Upper lobe of left lung (tissue), 6 donors: Measurements from ENCODE around the gene CRYBG1. TPM values are rescaled to one million over a fixed set of nuclear protein-coding genes. Genes with fewer than 3 reads are reported as not detected.

Experiments used
- ATAC-seq, 2 donors: fragments of 200-7000 bp; cut with Tn5 transposase; one replicate each; pipeline ENCODE4 v1.9.1; 2022; ENCODE audit warnings: mild to moderate bottlenecking in 2 of 2, moderate library complexity in 2 of 2; ENCODE audit not compliant: low FRiP score in 2 of 2
- DNase-seq, 2 donors: peaks; one replicate each; pipeline ENCODE4 v3.0.0-alpha.2; 2019 to 2020
- H3K27ac ChIP-seq, 4 donors: fragments of 200-600 bp; sonication (generic); one replicate each; pipeline ENCODE4 v1.5.1; 2016 to 2019
- H3K27me3 ChIP-seq, 4 donors: fragments of 200-600 bp; sonication (generic); one replicate each; pipeline ENCODE4 v1.5.1; 2017 to 2019
- H3K36me3 ChIP-seq, 4 donors: fragments of 200-600 bp; sonication (generic); one replicate each; pipeline ENCODE4 v1.5.1; 2016 to 2019
- H3K4me1 ChIP-seq, 4 donors: fragments of 200-600 bp; sonication (generic); one replicate each; pipeline ENCODE4 v1.5.1; 2018 to 2019
- H3K4me3 ChIP-seq, 4 donors: fragments of 200-600 bp; sonication (generic); one replicate each; pipeline ENCODE4 v1.5.1; 2017 to 2019; ENCODE audit warnings: mild to moderate bottlenecking in 2 of 4, moderate library complexity in 1 of 4
- H3K9me3 ChIP-seq, 4 donors: fragments of 200-600 bp; sonication (generic); one replicate each; pipeline ENCODE4 v1.5.1; 2018 to 2019
- EP300 ChIP-seq, 4 donors: sonication (generic); formaldehyde crosslinking; IDR thresholded peaks; one replicate each; pipeline ENCODE4 v1.5.1; 2017; ENCODE audit warnings: antibody characterized with exemption in 4 of 4, control low read depth in 2 of 4
- POLR2A ChIP-seq, 4 donors: fragments of 450-650 bp; IDR thresholded peaks; one replicate each; pipeline ENCODE4 v1.5.1; 2016 to 2017; ENCODE audit warnings: antibody characterized with exemption in 4 of 4, mild to moderate bottlenecking in 2 of 4
- POLR2AphosphoS5 ChIP-seq, 2 donors: sonication (generic); formaldehyde crosslinking; IDR thresholded peaks; one replicate each; pipeline ENCODE4 v1.5.1; 2017; ENCODE audit warnings: antibody characterized with exemption in 2 of 2
- WGBS, 2 donors: methylation state at CpG; one replicate each; pipeline ENCODE4 v1.1.5; 2017 to 2018; 5-methylcytosine and 5-hydroxymethylcytosine counted together
- total RNA-seq, 6 donors: library from RNA; depleted of rRNA in 4 of 6; stranded (reverse); fragments of >200 nt in 4 of 6; gene quantifications; one replicate each; pipeline versions ENCODE4 v1.1.0 to v1.2.1, GENCODE V29; 2016 to 2021
- TF ChIP-seq, protein P1 (sequence below), 6 experiments: fragments of 450-650 bp in 4 of 6; fragments of 200-600 bp in 2 of 6; sonication (generic) in 2 of 6; IDR thresholded peaks; one replicate each; pipeline ENCODE4 v1.5.1; 2016 to 2019; ENCODE audit warnings: antibody characterized with exemption in 6 of 6
- donor health status: DM: no; HTN: no; CAD: no; lungs with moderate emphysema.
- donor health status: DM: no; HTN: yes; CAD: no; lungs with severe emphysema.

Gene CRYBG1
- total RNA-seq, 6 donors from 2014 or later = 17.8 to 35.1 (median 25.5) TPM

- ATAC-seq (no peak), DNase-seq (no peak)
- no peak overlapping the region for H3K27ac ChIP-seq
- no peaks in the 10 kb centered on the region for H3K36me3 ChIP-seq
- no peak overlapping the region for H3K4me3 ChIP-seq
- no peaks in the 10 kb centered on the region for H3K27me3 ChIP-seq
- H3K4me1 ChIP-seq = no peaks in the 10 kb centered on the region
- no peaks in the 10 kb centered on the region for H3K9me3 ChIP-seq
- TF ChIP-seq POLR2AphosphoS5 (IDR thresholded peaks at IDR 0.05) = no peak
- TF ChIP-seq, protein P1, sequence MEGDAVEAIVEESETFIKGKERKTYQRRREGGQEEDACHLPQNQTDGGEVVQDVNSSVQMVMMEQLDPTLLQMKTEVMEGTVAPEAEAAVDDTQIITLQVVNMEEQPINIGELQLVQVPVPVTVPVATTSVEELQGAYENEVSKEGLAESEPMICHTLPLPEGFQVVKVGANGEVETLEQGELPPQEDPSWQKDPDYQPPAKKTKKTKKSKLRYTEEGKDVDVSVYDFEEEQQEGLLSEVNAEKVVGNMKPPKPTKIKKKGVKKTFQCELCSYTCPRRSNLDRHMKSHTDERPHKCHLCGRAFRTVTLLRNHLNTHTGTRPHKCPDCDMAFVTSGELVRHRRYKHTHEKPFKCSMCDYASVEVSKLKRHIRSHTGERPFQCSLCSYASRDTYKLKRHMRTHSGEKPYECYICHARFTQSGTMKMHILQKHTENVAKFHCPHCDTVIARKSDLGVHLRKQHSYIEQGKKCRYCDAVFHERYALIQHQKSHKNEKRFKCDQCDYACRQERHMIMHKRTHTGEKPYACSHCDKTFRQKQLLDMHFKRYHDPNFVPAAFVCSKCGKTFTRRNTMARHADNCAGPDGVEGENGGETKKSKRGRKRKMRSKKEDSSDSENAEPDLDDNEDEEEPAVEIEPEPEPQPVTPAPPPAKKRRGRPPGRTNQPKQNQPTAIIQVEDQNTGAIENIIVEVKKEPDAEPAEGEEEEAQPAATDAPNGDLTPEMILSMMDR (IDR thresholded peaks at IDR 0.05) = no peak
- no peak for TF ChIP-seq POLR2A (IDR thresholded peaks at IDR 0.05)
- TF ChIP-seq EP300 (IDR thresholded peaks at IDR 0.05) = no peak
- WGBS, 2 donors = 73 to 76% methylated on average over 1 of the region's 1 CpG
Observed at GRCh38 chr6:106370639-106371038, 10.1 kb downstream of the CRYBG1 start.

DNA sequence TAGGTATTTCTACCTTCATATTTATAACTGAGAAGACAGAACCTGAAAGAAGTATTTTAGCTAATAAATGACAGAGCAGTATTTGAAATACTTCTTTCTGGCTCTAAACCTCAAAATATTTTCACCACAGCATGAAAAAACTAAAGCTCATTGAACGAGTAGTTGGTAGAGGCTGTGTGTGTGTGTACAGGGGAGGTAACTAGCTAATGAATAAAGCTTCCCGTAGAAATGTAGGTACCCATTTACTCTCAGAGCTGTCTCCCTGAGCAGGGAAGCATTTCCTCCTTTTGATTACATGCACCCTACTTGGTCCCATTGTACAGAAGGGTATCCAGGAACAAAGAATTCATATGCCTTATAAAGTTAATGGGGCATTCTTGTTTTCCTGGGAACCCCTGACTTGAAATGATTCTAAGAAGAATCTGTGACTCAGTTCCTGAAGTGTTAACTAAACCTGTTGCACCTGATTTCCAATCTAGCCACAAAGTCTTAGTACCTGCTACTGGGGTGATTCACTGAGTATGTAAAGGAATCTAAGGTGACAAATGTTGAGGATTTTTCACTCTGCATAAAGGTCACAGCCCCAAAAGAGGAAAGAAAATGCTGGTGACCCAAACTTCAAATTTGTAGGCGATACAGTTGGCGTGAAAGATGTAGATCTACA is 12.5 kb downstream of the CRYBG1 start:
- 79 to 85% methylated on average over 4 of the region's 4 CpGs for WGBS, 2 donors

DNA sequence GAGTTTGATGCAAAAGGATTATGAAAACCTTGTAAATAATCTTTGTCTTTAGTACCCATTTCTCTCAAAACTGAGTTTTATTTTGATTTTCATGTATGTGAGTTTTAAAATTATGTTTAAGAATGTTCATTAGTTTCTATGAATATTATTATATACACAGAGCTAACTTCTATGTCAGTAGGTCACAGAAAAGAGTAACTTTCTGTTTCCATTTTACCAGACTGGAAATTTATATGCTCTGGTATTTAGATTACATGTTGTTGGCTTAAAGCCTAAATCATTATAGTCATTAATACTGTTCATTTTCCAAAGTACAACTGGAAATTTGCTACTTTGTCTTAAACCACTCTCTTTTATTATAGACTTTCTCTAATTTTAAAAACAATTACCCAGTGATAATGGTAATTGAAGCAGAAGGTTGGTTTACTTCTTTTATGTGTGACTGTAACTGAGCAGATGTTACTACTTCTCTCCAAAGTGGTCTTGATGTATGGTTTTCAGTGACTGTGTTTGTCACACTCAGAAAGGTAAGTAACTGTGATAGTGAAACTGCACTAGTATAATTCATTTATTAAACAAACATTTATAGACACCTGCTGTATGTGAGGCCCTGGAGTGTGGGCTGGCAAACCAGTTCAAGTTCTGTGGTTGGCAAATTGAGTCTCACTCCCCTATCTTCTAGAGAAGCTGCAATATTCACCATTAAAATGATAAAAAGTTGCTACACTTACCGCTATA is 13.2 kb downstream of the CRYBG1 start:
- Histone ChIP-seq H3K4me3 (no peak overlapping the region), H3K9me3 (no peaks in the 10 kb centered on the region), H3K27me3 (no peaks in the 10 kb centered on the region), H3K27ac (no peak overlapping the region), H3K36me3 (no peaks in the 10 kb centered on the region), H3K4me1 (no peaks in the 10 kb centered on the region)
- TF ChIP-seq POLR2AphosphoS5 (IDR thresholded peaks at IDR 0.05) (no peak), EP300 (IDR thresholded peaks at IDR 0.05) (no peak), POLR2A (IDR thresholded peaks at IDR 0.05) (no peak)
- TF ChIP-seq, protein P1 (IDR thresholded peaks at IDR 0.05) = no peak
- ATAC-seq (no peak), DNase-seq (no peak)
- WGBS, 2 donors = 95 to 96% methylated on average over 1 of the region's 1 CpG

More for the DNA sequence above, 12.5 kb downstream of the CRYBG1 start:
- TF ChIP-seq, protein P1 (IDR thresholded peaks at IDR 0.05) = no peak
- TF ChIP-seq POLR2AphosphoS5 (IDR thresholded peaks at IDR 0.05) = no peak
- TF ChIP-seq EP300 (IDR thresholded peaks at IDR 0.05) = no peak
- TF ChIP-seq POLR2A (IDR thresholded peaks at IDR 0.05) = no peak
- Histone ChIP-seq H3K4me1 (no peaks in the 10 kb centered on the region), H3K27ac (no peak overlapping the region), H3K27me3 (no peaks in the 10 kb centered on the region), H3K36me3 (no peaks in the 10 kb centered on the region), H3K4me3 (no peak overlapping the region), H3K9me3 (no peaks in the 10 kb centered on the region)
- DNase-seq = no peak
- no peak for ATAC-seq

GRCh38 chr6:106377061-106377540 is 16.6 kb downstream of the CRYBG1 start:
- WGBS, 2 donors = 34 to 44% methylated on average over 5 of the region's 5 CpGs
- H3K27me3 ChIP-seq = no peaks in the 10 kb centered on the region
- no peaks in the 10 kb centered on the region for H3K36me3 ChIP-seq
- DNase-seq (no peak), ATAC-seq (no peak)
- TF ChIP-seq, protein P1 (IDR thresholded peaks at IDR 0.05) = no peak
- no peak for TF ChIP-seq EP300 (IDR thresholded peaks at IDR 0.05)
- TF ChIP-seq POLR2AphosphoS5 (IDR thresholded peaks at IDR 0.05) = no peak
- TF ChIP-seq POLR2A (IDR thresholded peaks at IDR 0.05) = no peak
- no peak overlapping the region for H3K4me3 ChIP-seq
- H3K9me3 ChIP-seq = no peaks in the 10 kb centered on the region
- no peak overlapping the region for H3K27ac ChIP-seq
- H3K4me1 ChIP-seq = no peaks in the 10 kb centered on the region
